GM10266 (cell line): ENCODE data around the gene NUP188.

Experiments
- DNase-seq: peaks from one replicate; pipeline ENCODE4 v3.0.0; 2012; ENCODE audit errors: extremely low spot score
- CTCF ChIP-seq: IDR thresholded peaks from 2 replicates; pipeline ENCODE4 v1.5.1; 2012; ENCODE audit warnings: mild to moderate bottlenecking, low read depth; ENCODE audit not compliant: control insufficient read depth, insufficient read depth; ENCODE audit errors: missing control alignments

The NUP188 gene

GRCh38 chr9:128969491-128969890, 22.0 kb downstream of the NUP188 start:
- no peak for DNase-seq
- no peak for TF ChIP-seq CTCF

- TF ChIP-seq CTCF, result no peak
- DNase-seq, result no peak
Measured at GRCh38 chr9:128972956-128973355, 25.5 kb downstream of the NUP188 start.

GRCh38 chr9:128979111-128979510, 31.6 kb downstream of the NUP188 start:
- DNase-seq, result no peak
- TF ChIP-seq CTCF, result no peak

GRCh38 chr9:128983536-128983935, 36.0 kb downstream of the NUP188 start:
- no peak for TF ChIP-seq CTCF
- no peak for DNase-seq

GRCh38 chr9:128986671-128987070, 39.2 kb downstream of the NUP188 start:
- TF ChIP-seq CTCF, result no peak

GRCh38 chr9:128987805-128988204, 40.3 kb downstream of the NUP188 start:
- DNase-seq, result no peak
- no peak for TF ChIP-seq CTCF

More at GRCh38 chr9:128986671-128987070, 39.2 kb downstream of the NUP188 start:
- DNase-seq, result no peak

GRCh38 chr9:128992995-128993394, 45.5 kb downstream of the NUP188 start:
- TF ChIP-seq CTCF, result no peak
- no peak for DNase-seq
